WTC11 (cell line): ENCODE measurements around the gene COL1A1.

Experiments
- CREB1 ChIP-seq: sonication (generic); formaldehyde crosslinking; IDR thresholded peaks from 2 replicates; pipeline ENCODE4 v1.8.0; 2023; ENCODE audit warnings: mild to moderate bottlenecking, missing genetic modification reagents
- TCF7 ChIP-seq: sonication (generic); formaldehyde crosslinking; IDR thresholded peaks from 2 replicates; pipeline ENCODE4 v1.8.0; 2022; ENCODE audit warnings: mild to moderate bottlenecking, low read depth, missing genetic modification reagents, moderate library complexity
- TEAD4 ChIP-seq: sonication (generic); formaldehyde crosslinking; IDR thresholded peaks from 2 replicates; pipeline ENCODE4 v1.8.0; 2022; ENCODE audit warnings: mild to moderate bottlenecking, missing genetic modification reagents
- TF ChIP-seq, protein P1 (sequence below): fragments of 200-600 bp; IDR thresholded peaks from 2 replicates; pipeline ENCODE4 v1.8.0; 2022; ENCODE audit warnings: antibody characterized with exemption
- TF ChIP-seq, protein P2 (sequence below): sonication (generic); formaldehyde crosslinking; IDR thresholded peaks from 2 replicates; pipeline ENCODE4 v1.8.0; 2022; ENCODE audit warnings: mild to moderate bottlenecking, missing genetic modification reagents
- TF ChIP-seq, protein P3 (sequence below): sonication (generic); formaldehyde crosslinking; IDR thresholded peaks from 2 replicates; pipeline ENCODE4 v1.8.1; 2023; ENCODE audit warnings: mild to moderate bottlenecking, missing genetic modification reagents, moderate library complexity
- TF ChIP-seq, protein P4 (sequence below): sonication (generic); formaldehyde crosslinking; IDR thresholded peaks from 2 replicates; pipeline ENCODE4 v1.8.1; 2023; ENCODE audit warnings: mild to moderate bottlenecking, missing genetic modification reagents, borderline replicate concordance

DNA sequence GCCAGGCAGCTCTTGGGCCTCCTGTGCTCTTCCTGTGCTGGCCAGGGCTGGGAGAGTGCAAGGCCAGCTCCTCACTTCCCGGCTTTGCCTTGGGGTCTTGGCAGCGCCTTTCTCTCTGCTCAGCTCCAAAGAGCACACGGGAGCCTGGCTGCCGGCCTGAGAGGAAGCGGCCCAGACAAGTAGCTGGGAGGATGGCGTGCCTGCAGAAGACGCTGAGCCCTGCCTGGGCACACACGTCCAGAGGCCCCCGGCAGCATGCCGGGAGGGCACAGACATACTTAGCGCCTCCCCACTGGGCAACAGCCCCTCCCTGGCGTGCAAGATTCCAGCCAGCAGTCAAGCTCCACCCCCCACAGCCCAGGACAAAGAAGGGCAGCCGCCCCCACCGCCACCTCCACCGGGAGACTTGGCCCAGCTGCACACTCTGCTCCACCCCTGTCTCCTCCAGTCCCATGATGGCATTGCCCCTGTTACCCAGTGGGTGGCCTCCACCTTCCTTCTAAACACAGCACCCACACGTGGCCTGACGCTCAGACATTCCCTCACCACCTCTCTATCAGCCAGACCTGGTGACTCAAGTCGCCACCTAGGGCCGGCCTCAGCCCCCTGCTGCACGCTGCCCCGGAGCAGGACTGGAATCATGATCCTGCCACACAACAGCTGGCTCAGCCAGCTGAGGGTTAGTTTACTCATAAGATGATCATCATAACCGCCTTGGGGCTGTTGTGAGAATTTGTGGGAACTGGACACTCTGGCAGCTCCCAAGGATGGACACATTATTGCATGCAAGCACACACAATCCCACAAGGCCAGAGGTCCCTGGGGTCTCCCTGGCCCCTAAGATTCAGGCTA, 23.2 kb downstream of the COL1A1 start:
- TF ChIP-seq, protein P1, sequence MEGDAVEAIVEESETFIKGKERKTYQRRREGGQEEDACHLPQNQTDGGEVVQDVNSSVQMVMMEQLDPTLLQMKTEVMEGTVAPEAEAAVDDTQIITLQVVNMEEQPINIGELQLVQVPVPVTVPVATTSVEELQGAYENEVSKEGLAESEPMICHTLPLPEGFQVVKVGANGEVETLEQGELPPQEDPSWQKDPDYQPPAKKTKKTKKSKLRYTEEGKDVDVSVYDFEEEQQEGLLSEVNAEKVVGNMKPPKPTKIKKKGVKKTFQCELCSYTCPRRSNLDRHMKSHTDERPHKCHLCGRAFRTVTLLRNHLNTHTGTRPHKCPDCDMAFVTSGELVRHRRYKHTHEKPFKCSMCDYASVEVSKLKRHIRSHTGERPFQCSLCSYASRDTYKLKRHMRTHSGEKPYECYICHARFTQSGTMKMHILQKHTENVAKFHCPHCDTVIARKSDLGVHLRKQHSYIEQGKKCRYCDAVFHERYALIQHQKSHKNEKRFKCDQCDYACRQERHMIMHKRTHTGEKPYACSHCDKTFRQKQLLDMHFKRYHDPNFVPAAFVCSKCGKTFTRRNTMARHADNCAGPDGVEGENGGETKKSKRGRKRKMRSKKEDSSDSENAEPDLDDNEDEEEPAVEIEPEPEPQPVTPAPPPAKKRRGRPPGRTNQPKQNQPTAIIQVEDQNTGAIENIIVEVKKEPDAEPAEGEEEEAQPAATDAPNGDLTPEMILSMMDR, result no peak
- no peak for TF ChIP-seq CREB1 (CRISPR knock-in tag)
- TF ChIP-seq, protein P2, sequence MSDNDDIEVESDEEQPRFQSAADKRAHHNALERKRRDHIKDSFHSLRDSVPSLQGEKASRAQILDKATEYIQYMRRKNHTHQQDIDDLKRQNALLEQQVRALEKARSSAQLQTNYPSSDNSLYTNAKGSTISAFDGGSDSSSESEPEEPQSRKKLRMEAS, result peak; percentile 86
- TF ChIP-seq TEAD4 (CRISPR knock-in tag), result no peak
- TF ChIP-seq, protein P3, sequence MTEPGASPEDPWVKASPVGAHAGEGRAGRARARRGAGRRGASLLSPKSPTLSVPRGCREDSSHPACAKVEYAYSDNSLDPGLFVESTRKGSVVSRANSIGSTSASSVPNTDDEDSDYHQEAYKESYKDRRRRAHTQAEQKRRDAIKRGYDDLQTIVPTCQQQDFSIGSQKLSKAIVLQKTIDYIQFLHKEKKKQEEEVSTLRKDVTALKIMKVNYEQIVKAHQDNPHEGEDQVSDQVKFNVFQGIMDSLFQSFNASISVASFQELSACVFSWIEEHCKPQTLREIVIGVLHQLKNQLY (CRISPR knock-in tag), result no peak
- TF ChIP-seq TCF7 (CRISPR knock-in tag), result no peak
- TF ChIP-seq, protein P4, sequence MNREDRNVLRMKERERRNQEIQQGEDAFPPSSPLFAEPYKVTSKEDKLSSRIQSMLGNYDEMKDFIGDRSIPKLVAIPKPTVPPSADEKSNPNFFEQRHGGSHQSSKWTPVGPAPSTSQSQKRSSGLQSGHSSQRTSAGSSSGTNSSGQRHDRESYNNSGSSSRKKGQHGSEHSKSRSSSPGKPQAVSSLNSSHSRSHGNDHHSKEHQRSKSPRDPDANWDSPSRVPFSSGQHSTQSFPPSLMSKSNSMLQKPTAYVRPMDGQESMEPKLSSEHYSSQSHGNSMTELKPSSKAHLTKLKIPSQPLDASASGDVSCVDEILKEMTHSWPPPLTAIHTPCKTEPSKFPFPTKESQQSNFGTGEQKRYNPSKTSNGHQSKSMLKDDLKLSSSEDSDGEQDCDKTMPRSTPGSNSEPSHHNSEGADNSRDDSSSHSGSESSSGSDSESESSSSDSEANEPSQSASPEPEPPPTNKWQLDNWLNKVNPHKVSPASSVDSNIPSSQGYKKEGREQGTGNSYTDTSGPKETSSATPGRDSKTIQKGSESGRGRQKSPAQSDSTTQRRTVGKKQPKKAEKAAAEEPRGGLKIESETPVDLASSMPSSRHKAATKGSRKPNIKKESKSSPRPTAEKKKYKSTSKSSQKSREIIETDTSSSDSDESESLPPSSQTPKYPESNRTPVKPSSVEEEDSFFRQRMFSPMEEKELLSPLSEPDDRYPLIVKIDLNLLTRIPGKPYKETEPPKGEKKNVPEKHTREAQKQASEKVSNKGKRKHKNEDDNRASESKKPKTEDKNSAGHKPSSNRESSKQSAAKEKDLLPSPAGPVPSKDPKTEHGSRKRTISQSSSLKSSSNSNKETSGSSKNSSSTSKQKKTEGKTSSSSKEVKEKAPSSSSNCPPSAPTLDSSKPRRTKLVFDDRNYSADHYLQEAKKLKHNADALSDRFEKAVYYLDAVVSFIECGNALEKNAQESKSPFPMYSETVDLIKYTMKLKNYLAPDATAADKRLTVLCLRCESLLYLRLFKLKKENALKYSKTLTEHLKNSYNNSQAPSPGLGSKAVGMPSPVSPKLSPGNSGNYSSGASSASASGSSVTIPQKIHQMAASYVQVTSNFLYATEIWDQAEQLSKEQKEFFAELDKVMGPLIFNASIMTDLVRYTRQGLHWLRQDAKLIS, result no peak
